Measurements from ENCODE around the gene TFDP1. TPM values are rescaled to one million over a fixed set of nuclear protein-coding genes. Genes with fewer than 3 reads are reported as not detected.

The TFDP1 gene
- total and polyA plus RNA-seq, 3 donors from 2014 or later = 72.4 to 135 (median 73.1) TPM

DNA sequence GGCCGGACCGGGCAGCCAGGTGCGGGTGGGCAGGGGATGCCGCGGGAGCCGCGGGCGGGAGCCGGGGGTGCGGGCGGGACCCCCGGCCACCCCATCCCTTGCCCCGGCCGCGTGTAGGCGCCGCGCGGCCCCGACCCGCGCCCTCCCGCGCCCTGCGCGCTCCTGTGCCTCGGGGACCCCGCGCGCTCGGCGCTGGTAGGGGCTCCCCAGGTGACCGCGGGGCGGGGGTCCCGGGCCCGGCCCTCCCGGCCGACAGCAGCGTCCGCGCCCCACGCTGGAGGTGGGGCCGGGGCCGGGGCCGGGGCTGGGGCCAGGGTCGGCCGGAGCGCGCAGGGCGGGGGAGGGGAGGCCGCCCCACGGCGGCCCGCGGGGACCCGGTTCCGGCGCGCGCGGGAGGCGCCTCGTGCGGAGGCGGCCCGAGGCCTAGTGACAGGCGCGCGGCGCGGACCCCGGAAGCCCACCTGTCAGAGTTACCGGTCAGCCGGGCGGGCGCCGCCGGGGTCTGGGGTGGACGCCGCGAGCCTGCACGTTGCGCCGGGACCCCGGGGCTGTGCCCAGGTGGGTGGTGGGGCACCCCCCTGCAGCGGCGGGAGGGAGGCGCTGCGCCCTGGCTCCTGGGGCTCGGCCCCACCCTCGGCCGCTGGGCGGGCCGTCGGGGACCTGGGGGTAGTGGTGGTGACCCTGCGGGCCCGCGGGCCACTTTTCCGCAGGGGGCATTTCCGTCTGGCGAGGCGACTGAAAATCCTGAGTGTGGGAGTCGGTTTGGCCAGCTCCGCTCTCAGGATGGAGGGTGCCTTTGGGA lies 518 bp downstream of the TFDP1 start:
- WGBS, 2 donors = 0 to 1% methylated on average over 9 to 38 of the region's 105 CpGs
- H3K27ac ChIP-seq = no peak overlapping the region
- no peaks in the 10 kb centered on the region for H3K36me3 ChIP-seq (ENCODE audit: low read depth, missing control alignments)
- DNase-seq = peak; percentile 22
- no peak for TF ChIP-seq POLR2A (IDR thresholded peaks at IDR 0.05)
- no peak for TF ChIP-seq CTCF (IDR thresholded peaks at IDR 0.05)
- H3K9me3 ChIP-seq = no peaks in the 10 kb centered on the region
- intact Hi-C loops (cut with DNase I; ENCODE audit: low total_unique reads) = no loop called here
- no peaks in the 10 kb centered on the region for H3K27me3 ChIP-seq
- H3K4me1 ChIP-seq = no peaks in the 10 kb centered on the region
- peak overlapping the region; percentile 56 to 61 for H3K4me3 ChIP-seq

DNA sequence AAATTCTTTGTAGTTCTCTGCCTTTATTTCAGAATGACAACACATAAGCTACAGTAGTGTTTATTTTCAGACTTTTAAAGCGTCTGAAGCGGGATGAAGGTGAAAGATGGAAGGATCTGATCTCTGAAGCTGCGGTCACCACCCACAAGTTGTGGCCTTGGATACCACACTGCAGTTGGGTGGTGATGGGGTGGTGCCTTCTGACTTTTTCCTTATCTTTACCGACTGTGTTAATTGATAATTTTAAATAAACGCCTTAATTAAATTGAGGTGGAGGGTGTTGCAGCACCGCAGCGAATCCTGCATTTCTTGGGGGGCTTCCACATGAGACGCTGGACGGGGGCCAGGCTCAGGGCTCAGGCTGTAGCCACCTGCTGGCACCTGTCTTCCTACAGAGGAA lies 1.3 kb downstream of the TFDP1 start:
- H3K9me3 ChIP-seq = no peaks in the 10 kb centered on the region
- H3K27ac ChIP-seq = no peak overlapping the region
- H3K4me1 ChIP-seq = no peaks in the 10 kb centered on the region
- DNase-seq = peak; percentile 13
- intact Hi-C loops (cut with DNase I; ENCODE audit: low total_unique reads) = no loop called here
- H3K4me3 ChIP-seq = peak overlapping the region in 1 of 2 donors; percentile 61
- no peak for TF ChIP-seq CTCF (IDR thresholded peaks at IDR 0.05)
- TF ChIP-seq POLR2A (IDR thresholded peaks at IDR 0.05) = no peak
- 41 to 53% methylated on average over 9 of the region's 9 CpGs for WGBS, 2 donors
- H3K36me3 ChIP-seq (ENCODE audit: low read depth, missing control alignments) = no peaks in the 10 kb centered on the region
- H3K27me3 ChIP-seq = no peaks in the 10 kb centered on the region

- intact Hi-C loops (cut with DNase I; ENCODE audit: low total_unique reads) = no loop called here
- H3K9me3 ChIP-seq = no peaks in the 10 kb centered on the region
- TF ChIP-seq POLR2A (IDR thresholded peaks at IDR 0.05) (no peak), CTCF (IDR thresholded peaks at IDR 0.05) (no peak)
- H3K27ac ChIP-seq = no peak overlapping the region
- peak; percentile 11 for DNase-seq
- no peak overlapping the region for H3K4me3 ChIP-seq
- H3K36me3 ChIP-seq (ENCODE audit: low read depth, missing control alignments) = no peaks in the 10 kb centered on the region
- 88 to 94% methylated on average over 16 to 23 of the region's 23 CpGs for WGBS, 2 donors
- no peaks in the 10 kb centered on the region for H3K4me1 ChIP-seq
- H3K27me3 ChIP-seq = no peaks in the 10 kb centered on the region
Observed at GRCh38 chr13:113586661-113587479, 2.3 kb downstream of the TFDP1 start.

GRCh38 chr13:113588394-113589111 lies 4.0 kb downstream of the TFDP1 start:
- no peaks in the 10 kb centered on the region for H3K27me3 ChIP-seq
- 94 to 95% methylated on average over 6 of the region's 6 CpGs for WGBS, 2 donors
- TF ChIP-seq POLR2A (IDR thresholded peaks at IDR 0.05) (no peak), CTCF (IDR thresholded peaks at IDR 0.05) (no peak)
- no peaks in the 10 kb centered on the region for H3K4me1 ChIP-seq
- H3K9me3 ChIP-seq = no peaks in the 10 kb centered on the region
- intact Hi-C loops (cut with DNase I; ENCODE audit: low total_unique reads) = no loop called here
- peak; percentile 7 for DNase-seq
- no peaks in the 10 kb centered on the region for H3K36me3 ChIP-seq (ENCODE audit: low read depth, missing control alignments)
- H3K27ac ChIP-seq = no peak overlapping the region
- no peak overlapping the region for H3K4me3 ChIP-seq
